Measurements from ENCODE around the gene ZBTB21.

ZBTB21 gene

GRCh38 chr21:41989698-41990097 lies 20.5 kb downstream of the ZBTB21 start:
- no peak for DNase-seq (ENCODE audit: low read depth)
- no peak for TF ChIP-seq CTCF (IDR thresholded peaks at IDR 0.05; ENCODE audit: control insufficient read depth, insufficient read depth, low read depth, low read length, missing control alignments)
- H3K4me3 ChIP-seq (ENCODE audit: control insufficient read depth, low read depth, low read length) = no peak overlapping the region

GRCh38 chr21:41987310-41987709 lies 22.9 kb downstream of the ZBTB21 start:
- H3K4me3 ChIP-seq (ENCODE audit: control insufficient read depth, low read depth, low read length) = no peak overlapping the region
- no peak for TF ChIP-seq CTCF (IDR thresholded peaks at IDR 0.05; ENCODE audit: control insufficient read depth, insufficient read depth, low read depth, low read length, missing control alignments)
- no peak for DNase-seq (ENCODE audit: low read depth)

DNA sequence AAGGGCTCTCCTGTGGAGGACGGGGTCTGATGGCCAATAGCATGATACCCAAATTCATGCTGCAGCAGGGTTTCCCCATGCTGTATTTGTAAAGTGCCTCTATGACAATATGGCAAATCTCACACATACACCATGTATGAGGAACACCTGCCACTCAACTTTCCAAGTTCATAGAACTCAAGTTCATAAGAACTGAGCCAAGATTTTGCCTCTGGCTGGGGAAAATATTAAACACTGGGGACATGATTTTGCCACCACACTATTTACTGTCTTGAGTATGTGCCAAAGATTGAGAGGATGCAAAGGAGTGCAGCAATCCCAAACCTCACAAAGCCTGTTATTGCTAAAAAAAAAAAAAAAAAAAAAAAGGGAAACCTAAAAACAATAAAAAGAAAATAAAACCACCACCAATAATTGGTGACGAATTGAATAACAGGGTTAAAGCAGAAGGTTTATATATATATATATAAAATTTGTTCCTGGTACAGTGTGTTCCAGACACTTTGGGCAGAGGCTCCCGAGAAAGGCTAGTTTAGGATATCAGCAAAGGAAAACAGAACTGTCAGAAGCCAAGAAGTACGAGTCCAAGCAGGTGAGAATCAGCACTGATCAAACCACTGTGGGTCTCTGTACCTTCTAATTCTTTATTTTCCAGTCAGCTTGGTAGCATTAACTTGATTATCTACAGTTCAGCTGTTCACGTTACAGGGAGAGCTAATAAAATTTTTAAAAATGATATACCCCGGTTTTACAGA lies 24.3 kb downstream of the ZBTB21 start:
- H3K4me3 ChIP-seq (ENCODE audit: control insufficient read depth, low read depth, low read length) = no peak overlapping the region
- no peak for TF ChIP-seq CTCF (IDR thresholded peaks at IDR 0.05; ENCODE audit: control insufficient read depth, insufficient read depth, low read depth, low read length, missing control alignments)

GRCh38 chr21:41983229-41983628 lies 26.9 kb downstream of the ZBTB21 start:
- DNase-seq (ENCODE audit: low read depth) = no peak
- H3K4me3 ChIP-seq (ENCODE audit: control insufficient read depth, low read depth, low read length) = no peak overlapping the region
- TF ChIP-seq CTCF (IDR thresholded peaks at IDR 0.05; ENCODE audit: control insufficient read depth, insufficient read depth, low read depth, low read length, missing control alignments) = no peak

More for the DNA sequence above, 24.3 kb downstream of the ZBTB21 start:
- DNase-seq (ENCODE audit: low read depth) = no peak

DNA sequence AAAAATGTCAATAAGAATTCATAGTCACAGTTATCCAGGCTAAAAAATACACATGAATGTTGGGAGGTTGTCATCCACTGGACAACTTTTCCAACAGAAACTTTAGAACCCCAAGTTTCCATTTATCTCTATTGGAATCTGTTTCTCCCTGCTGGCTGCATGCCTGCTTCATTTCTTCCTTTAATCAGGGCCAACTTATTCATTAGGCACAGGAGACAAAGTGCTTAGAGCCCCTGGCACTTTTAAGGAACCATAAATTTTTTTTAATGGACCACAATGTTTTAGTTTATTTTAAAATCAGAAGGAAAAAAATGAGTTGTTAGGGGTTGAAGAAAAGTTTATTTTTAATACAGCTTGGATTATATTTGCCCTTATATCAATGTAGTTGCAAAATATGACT lies 29.6 kb downstream of the ZBTB21 start:
- no peak for DNase-seq (ENCODE audit: low read depth)
- no peak overlapping the region for H3K4me3 ChIP-seq (ENCODE audit: control insufficient read depth, low read depth, low read length)
- no peak for TF ChIP-seq CTCF (IDR thresholded peaks at IDR 0.05; ENCODE audit: control insufficient read depth, insufficient read depth, low read depth, low read length, missing control alignments)

- DNase-seq (ENCODE audit: low read depth) = no peak
- no peak for TF ChIP-seq CTCF (IDR thresholded peaks at IDR 0.05; ENCODE audit: control insufficient read depth, insufficient read depth, low read depth, low read length, missing control alignments)
- no peak overlapping the region for H3K4me3 ChIP-seq (ENCODE audit: control insufficient read depth, low read depth, low read length)
Observed at GRCh38 chr21:41979751-41980369, 30.3 kb downstream of the ZBTB21 start.

Measured in AG09309 (cell line).